SH-SY5Y (cell line): ENCODE measurements around the gene DCHS1.

ENCODE experiments used
- GATA2 ChIP-seq: IDR thresholded peaks from 2 replicates; pipeline ENCODE4 v1.6.1; 2011; ENCODE audit warnings: mild to moderate bottlenecking, low read depth, low read length
- GATA3 ChIP-seq: IDR thresholded peaks from 2 replicates; pipeline ENCODE4 v1.6.1; 2011; ENCODE audit warnings: low read depth, mild to moderate bottlenecking, low read length, moderate library complexity

GRCh38 chr11:6584528-6584927, 71.1 kb downstream of the DCHS1 start:
- TF ChIP-seq GATA3 (no peak), GATA2 (no peak)
